IPS-11a (cell line): ENCODE results near the gene ZBTB22.
"Not testable (repeated sequence)": the region's sequence is repeated elsewhere in the genome, so short reads cannot be mapped to it uniquely, and the experiment has no call there.

Source experiments
- H3K4me3 ChIP-seq: one replicate; pipeline ENCODE4 v1.5.1; 2013; ENCODE audit warnings: low read depth, low read length, control low read depth

Gene ZBTB22

GRCh38 chr6:33301877-33302276 lies 15.7 kb downstream of the ZBTB22 start:
- H3K4me3 ChIP-seq: no peak overlapping the region

GRCh38 chr6:33299237-33299944 lies 18.2 kb downstream of the ZBTB22 start:
- H3K4me3 ChIP-seq: peak overlapping the region; percentile 94

GRCh38 chr6:33298773-33299236 lies 18.7 kb downstream of the ZBTB22 start, which contains the start of gene RGL2:
Gene RGL2, minus strand, starts transcription at chr6:33298942. Its CDS starts 332 bp downstream, at chr6:33298610.
- H3K4me3 ChIP-seq: peak within 1 kb of the TSS; percentile 94

- H3K4me3 ChIP-seq: peak overlapping the region; percentile 94
These were observed 19.4 kb downstream of the ZBTB22 start for GRCh38 chr6:33297956-33298772.

- peak overlapping the region; percentile 55 for H3K4me3 ChIP-seq
These were observed 20.1 kb downstream of the ZBTB22 start for GRCh38 chr6:33297406-33297955.

- peak overlapping the region; percentile 55 for H3K4me3 ChIP-seq
These were observed 20.6 kb downstream of the ZBTB22 start for GRCh38 chr6:33296797-33297405.

- H3K4me3 ChIP-seq: no peak overlapping the region
These were observed 21.7 kb downstream of the ZBTB22 start for GRCh38 chr6:33295621-33296369.

GRCh38 chr6:33294086-33294823 lies 23.3 kb downstream of the ZBTB22 start:
- H3K4me3 ChIP-seq: no peak overlapping the region

- H3K4me3 ChIP-seq: no peak overlapping the region
These were observed 24.4 kb downstream of the ZBTB22 start for GRCh38 chr6:33292996-33293682.

- peak overlapping the region; percentile 96 for H3K4me3 ChIP-seq
These were observed 27.1 kb downstream of the ZBTB22 start for GRCh38 chr6:33290459-33290858.

- H3K4me3 ChIP-seq: peak overlapping the region; percentile 96
These were observed 27.7 kb downstream of the ZBTB22 start for GRCh38 chr6:33289784-33290315.

- H3K4me3 ChIP-seq: peak within 1 kb of the TSS; percentile 96
These were observed 28.4 kb downstream of the ZBTB22 start, which contains the start of the genes PFDN6 and WDR46 for GRCh38 chr6:33288921-33289783. Gene PFDN6, plus strand, starts transcription at chr6:33289601. Its CDS starts 256 bp downstream, at chr6:33289857. Gene WDR46, minus strand, starts transcription at chr6:33289239. Its CDS starts 69 bp downstream, at chr6:33289170.

- peak overlapping the region; percentile 96 for H3K4me3 ChIP-seq
These were observed 29.2 kb downstream of the ZBTB22 start for GRCh38 chr6:33288141-33288920.

GRCh38 chr6:33286946-33287914 lies 30.3 kb downstream of the ZBTB22 start:
- H3K4me3 ChIP-seq: no peak overlapping the region

GRCh38 chr6:33285214-33285613 lies 32.3 kb downstream of the ZBTB22 start:
- H3K4me3 ChIP-seq: not testable (repeated sequence)

GRCh38 chr6:33280539-33280938 lies 37.0 kb downstream of the ZBTB22 start:
- H3K4me3 ChIP-seq: no peak overlapping the region
